ENCODE measurements around the gene CENPL.

DNA sequence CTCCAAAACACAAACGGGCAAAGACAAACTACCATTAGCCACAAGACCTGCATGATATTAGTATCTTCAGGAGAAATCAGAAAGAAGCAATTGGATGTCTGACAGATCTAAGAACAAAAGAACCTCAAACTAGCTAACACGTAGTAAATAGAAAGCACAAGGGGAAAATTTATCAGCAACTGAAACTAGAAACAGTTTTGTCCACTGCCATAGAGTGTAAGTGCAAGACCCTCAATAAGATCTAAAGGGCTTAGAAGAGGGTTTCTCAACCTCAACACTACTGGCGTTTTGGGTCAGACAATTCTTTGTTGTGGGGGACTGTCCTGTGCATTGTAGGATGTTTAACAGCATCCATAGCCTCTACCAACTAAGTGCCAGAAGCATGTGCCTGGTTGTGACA lies 55.9 kb downstream of the CENPL start:
- TF ChIP-seq, protein P1, sequence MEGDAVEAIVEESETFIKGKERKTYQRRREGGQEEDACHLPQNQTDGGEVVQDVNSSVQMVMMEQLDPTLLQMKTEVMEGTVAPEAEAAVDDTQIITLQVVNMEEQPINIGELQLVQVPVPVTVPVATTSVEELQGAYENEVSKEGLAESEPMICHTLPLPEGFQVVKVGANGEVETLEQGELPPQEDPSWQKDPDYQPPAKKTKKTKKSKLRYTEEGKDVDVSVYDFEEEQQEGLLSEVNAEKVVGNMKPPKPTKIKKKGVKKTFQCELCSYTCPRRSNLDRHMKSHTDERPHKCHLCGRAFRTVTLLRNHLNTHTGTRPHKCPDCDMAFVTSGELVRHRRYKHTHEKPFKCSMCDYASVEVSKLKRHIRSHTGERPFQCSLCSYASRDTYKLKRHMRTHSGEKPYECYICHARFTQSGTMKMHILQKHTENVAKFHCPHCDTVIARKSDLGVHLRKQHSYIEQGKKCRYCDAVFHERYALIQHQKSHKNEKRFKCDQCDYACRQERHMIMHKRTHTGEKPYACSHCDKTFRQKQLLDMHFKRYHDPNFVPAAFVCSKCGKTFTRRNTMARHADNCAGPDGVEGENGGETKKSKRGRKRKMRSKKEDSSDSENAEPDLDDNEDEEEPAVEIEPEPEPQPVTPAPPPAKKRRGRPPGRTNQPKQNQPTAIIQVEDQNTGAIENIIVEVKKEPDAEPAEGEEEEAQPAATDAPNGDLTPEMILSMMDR (conservative IDR thresholded peaks at IDR 0.05) = no peak
- TF ChIP-seq ZFX (IDR thresholded peaks at IDR 0.05) = no peak

All from C4-2B (cell line).